22Rv1 (cell line): ENCODE measurements around the gene RABGGTA.
A peak's percentile ranks its signal among the peaks of the same experiment; 100 is the strongest.

ENCODE experiments used
- H3K27ac ChIP-seq: fragments of 450-650 bp; 2 replicates; pipeline ENCODE4 v1.5.1; 2017
- ZFX ChIP-seq: fragments of 450-650 bp; IDR thresholded peaks from 2 replicates; pipeline ENCODE4 v1.6.1; 2017; ENCODE audit warnings: antibody characterized with exemption, borderline replicate concordance
- TF ChIP-seq, protein P1 (sequence below): fragments of 450-650 bp; IDR thresholded peaks from 2 replicates; pipeline ENCODE4 v1.5.1; 2017; ENCODE audit warnings: mild to moderate bottlenecking

The RABGGTA gene

GRCh38 chr14:24273422-24273998 lies 2.1 kb upstream of the RABGGTA start:
- peak overlapping the region; percentile 10; the same call in 1 of the 2 replicates for H3K27ac ChIP-seq

GRCh38 chr14:24272467-24272866 lies 1.1 kb upstream of the RABGGTA start:
- H3K27ac ChIP-seq: no peak overlapping the region

More at GRCh38 chr14:24273422-24273998, 2.1 kb upstream of the RABGGTA start:
- no peak for TF ChIP-seq ZFX
- TF ChIP-seq, protein P1, sequence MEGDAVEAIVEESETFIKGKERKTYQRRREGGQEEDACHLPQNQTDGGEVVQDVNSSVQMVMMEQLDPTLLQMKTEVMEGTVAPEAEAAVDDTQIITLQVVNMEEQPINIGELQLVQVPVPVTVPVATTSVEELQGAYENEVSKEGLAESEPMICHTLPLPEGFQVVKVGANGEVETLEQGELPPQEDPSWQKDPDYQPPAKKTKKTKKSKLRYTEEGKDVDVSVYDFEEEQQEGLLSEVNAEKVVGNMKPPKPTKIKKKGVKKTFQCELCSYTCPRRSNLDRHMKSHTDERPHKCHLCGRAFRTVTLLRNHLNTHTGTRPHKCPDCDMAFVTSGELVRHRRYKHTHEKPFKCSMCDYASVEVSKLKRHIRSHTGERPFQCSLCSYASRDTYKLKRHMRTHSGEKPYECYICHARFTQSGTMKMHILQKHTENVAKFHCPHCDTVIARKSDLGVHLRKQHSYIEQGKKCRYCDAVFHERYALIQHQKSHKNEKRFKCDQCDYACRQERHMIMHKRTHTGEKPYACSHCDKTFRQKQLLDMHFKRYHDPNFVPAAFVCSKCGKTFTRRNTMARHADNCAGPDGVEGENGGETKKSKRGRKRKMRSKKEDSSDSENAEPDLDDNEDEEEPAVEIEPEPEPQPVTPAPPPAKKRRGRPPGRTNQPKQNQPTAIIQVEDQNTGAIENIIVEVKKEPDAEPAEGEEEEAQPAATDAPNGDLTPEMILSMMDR: peak; percentile 22; the same call in 1 of the 2 replicates

DNA sequence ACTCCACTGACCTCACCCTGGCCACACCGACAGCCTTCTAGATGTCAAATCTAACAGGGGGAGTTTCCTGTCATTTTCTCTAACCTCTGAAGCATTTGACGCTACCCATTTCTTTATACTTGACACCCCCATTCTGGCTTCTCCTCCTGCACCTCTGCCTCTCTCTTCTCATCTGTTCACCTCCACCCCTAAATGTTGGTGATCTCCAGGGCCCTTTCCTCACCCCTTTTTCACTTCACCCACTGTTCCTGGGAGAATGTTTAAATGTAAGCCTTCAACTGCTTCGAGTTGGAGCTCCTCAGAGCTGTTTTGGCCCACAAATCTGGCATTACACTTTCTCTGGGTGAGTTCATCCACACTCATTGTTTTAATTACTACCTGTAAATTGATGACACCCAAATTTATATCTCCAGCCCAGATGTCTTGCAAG lies 452 bp upstream of the RABGGTA start:
- TF ChIP-seq, protein P1: no peak
- no peak for TF ChIP-seq ZFX
- H3K27ac ChIP-seq: peak overlapping the region; percentile 91

More at GRCh38 chr14:24272467-24272866, 1.1 kb upstream of the RABGGTA start:
- TF ChIP-seq ZFX: no peak
- TF ChIP-seq, protein P1: no peak

GRCh38 chr14:24270537-24271133 lies 762 bp downstream of the RABGGTA start:
- no peak for TF ChIP-seq ZFX
- TF ChIP-seq, protein P1: no peak
- peak overlapping the region; percentile 91 for H3K27ac ChIP-seq

GRCh38 chr14:24269910-24270536 lies 1.4 kb downstream of the RABGGTA start:
- H3K27ac ChIP-seq: no peak overlapping the region
- TF ChIP-seq ZFX: no peak
- TF ChIP-seq, protein P1: no peak

DNA sequence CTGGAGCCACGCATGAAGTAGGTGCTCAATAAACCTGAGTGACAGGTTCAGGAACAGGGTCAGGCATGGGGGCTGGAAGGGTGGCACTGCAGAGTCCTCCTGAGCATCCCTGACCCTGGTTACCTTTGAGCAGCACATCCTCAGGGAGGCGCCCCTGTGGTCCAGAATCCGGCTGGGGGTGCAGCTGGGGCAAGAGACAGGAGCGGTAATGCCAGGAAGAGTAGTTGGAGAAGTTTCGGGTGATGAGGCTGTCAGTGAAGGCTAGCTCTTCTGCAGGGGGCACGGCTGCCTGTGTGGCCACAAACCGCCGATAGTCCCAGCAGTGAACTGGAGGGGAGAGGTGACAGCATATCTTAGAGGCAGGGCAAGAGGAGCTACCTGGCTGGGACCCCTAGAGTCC lies 2.0 kb downstream of the RABGGTA start:
- no peak for TF ChIP-seq ZFX
- TF ChIP-seq, protein P1: no peak
- no peak overlapping the region for H3K27ac ChIP-seq

DNA sequence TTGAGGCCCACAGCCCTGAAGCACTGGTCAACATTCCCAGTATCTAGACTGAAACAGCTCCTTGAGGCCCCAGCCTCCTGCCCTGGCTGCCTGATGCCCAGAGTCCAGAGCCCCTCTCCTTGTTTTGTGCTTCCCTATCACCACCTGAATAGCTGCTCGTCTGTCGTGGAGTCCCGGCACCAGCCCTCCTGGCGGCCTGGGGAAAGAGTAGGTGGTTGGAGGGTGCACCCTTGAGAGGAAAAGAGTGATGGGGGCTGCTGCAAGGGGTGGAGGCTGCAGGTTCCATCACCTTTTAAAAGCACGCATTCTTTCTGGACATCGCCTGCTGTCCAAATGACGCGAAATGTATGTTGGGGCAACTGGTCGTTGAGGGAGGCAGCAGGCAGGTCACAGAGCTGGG lies 3.2 kb downstream of the RABGGTA start:
- no peak for TF ChIP-seq ZFX
- TF ChIP-seq, protein P1: no peak
- H3K27ac ChIP-seq: no peak overlapping the region
